ENCODE measurements around the gene SLC38A9. TPM values are rescaled to one million over a fixed set of nuclear protein-coding genes. Genes with fewer than 3 reads are reported as not detected.
A peak's percentile ranks its signal among the peaks of the same experiment; 100 is the strongest.

The SLC38A9 gene
- total and polyA plus RNA-seq, 9 of the 15 experiments (the other 6 are each of a cell fraction or from before 2014, with no cell fraction given), result 14.0 to 34.5 (median 20.7) TPM

DNA sequence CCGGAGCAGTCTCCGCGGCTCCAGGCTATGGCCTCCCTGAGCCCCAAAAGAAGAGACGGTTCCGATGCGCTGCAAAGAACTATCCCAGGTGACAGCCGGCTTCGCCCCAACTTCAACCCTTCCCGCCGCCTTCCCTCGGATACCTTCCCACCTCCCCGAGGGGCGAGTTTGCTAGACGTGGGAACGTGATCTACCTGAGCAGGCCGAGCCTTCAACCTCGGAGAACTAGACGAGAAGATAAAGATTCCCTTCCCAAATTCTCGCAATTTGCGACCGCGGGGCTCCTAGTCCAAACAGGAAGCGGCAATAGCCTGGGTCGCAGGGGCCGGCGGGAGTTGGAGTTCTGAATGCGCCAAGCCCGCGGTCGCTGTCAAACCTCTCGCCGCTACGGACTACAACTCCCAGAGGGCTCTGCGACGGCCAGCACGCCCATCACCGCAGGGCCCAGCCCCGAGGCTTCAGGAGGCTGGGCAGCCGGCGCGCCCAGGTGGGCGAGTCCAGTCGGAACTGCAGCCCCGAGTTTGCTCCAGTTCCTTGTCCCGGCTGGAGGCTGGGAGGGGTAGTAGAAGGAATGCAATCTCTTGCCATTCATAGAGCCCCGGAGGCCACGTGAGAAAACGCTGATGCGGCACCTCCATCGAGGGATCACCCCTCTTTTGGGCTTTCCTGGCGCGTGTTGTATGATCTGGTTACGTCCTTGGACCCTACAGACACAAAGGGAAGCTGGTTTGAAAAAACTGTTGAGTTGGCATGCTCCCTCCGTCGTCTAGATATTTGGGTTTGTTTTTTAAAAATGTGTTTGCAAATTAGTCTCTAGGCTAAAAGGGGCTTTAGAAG lies at the start of gene SLC38A9 (continued):
- TF ChIP-seq NR3C1 (CRISPR knock-in tag; IDR thresholded peaks at IDR 0.05) (no peak), XRCC4 (IDR thresholded peaks at IDR 0.05; ENCODE audit: extremely low read depth, insufficient read depth, insufficient read length) (no peak), TCF7L2 (IDR thresholded peaks at IDR 0.05; ENCODE audit: low read depth, low read length) (0 out of 2 replicates have a peak, but pooled peaks have one; percentile 9), NR2C1 (IDR thresholded peaks at IDR 0.05) (no peak), NR2C1 (tag; IDR thresholded peaks at IDR 0.05) (peak; percentile 29; the same call in 1 of the 2 replicates), ATF1 (CRISPR knock-in tag; IDR thresholded peaks at IDR 0.05) (no peak), ATF1 (tag; IDR thresholded peaks at IDR 0.05) (peak; percentile 69; the same call in 1 of the 2 replicates), CAMTA2 (CRISPR knock-in tag; conservative IDR thresholded peaks at IDR 0.05) (no peak), ZNF253 (CRISPR knock-in tag; conservative IDR thresholded peaks at IDR 0.05) (no peak), TARDBP (IDR thresholded peaks at IDR 0.05) (no peak), CREM (IDR thresholded peaks at IDR 0.05; ENCODE audit: low read depth) (peak; percentile 65), POLR2G (IDR thresholded peaks at IDR 0.05; ENCODE audit: low read depth, low read length) (peak; percentile 84), ZNF239 (CRISPR knock-in tag; IDR thresholded peaks at IDR 0.05) (no peak), POLR2H (tag; IDR thresholded peaks at IDR 0.05; ENCODE audit: low read depth) (peak; percentile 49; the same call in 1 of the 2 replicates), MAFK (IDR thresholded peaks at IDR 0.05; ENCODE audit: low read length) (peak; percentile 52), ZNF766 (CRISPR knock-in tag; conservative IDR thresholded peaks at IDR 0.05) (peak; percentile 73; the same call in 1 of the 2 replicates), ZBTB7A (IDR thresholded peaks at IDR 0.05; ENCODE audit: borderline replicate concordance, control insufficient read depth, low read depth, low read length) (peak; percentile 60; the same call in 1 of the 2 replicates), PHF8 (IDR thresholded peaks at IDR 0.05; ENCODE audit: borderline replicate concordance, low read length) (peak; percentile 88), RBFOX2 (IDR thresholded peaks at IDR 0.05; ENCODE audit: low read depth, low read length) (peak; percentile 78), RBM34 (IDR thresholded peaks at IDR 0.05; ENCODE audit: borderline replicate concordance, insufficient read depth, low read length) (no peak), MEIS2 (IDR thresholded peaks at IDR 0.05; ENCODE audit: partially characterized antibody) (peak; percentile 47), HDGF (IDR thresholded peaks at IDR 0.05) (no peak), BCL6 (CRISPR knock-in tag; IDR thresholded peaks at IDR 0.05) (no peak), GABPB1 (CRISPR knock-in tag; IDR thresholded peaks at IDR 0.05) (peak; percentile 93)
- TF ChIP-seq, protein P1, sequence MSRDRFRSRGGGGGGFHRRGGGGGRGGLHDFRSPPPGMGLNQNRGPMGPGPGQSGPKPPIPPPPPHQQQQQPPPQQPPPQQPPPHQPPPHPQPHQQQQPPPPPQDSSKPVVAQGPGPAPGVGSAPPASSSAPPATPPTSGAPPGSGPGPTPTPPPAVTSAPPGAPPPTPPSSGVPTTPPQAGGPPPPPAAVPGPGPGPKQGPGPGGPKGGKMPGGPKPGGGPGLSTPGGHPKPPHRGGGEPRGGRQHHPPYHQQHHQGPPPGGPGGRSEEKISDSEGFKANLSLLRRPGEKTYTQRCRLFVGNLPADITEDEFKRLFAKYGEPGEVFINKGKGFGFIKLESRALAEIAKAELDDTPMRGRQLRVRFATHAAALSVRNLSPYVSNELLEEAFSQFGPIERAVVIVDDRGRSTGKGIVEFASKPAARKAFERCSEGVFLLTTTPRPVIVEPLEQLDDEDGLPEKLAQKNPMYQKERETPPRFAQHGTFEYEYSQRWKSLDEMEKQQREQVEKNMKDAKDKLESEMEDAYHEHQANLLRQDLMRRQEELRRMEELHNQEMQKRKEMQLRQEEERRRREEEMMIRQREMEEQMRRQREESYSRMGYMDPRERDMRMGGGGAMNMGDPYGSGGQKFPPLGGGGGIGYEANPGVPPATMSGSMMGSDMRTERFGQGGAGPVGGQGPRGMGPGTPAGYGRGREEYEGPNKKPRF (IDR thresholded peaks at IDR 0.05; ENCODE audit: low read depth, low read length), result no peak
- TF ChIP-seq, protein P2, sequence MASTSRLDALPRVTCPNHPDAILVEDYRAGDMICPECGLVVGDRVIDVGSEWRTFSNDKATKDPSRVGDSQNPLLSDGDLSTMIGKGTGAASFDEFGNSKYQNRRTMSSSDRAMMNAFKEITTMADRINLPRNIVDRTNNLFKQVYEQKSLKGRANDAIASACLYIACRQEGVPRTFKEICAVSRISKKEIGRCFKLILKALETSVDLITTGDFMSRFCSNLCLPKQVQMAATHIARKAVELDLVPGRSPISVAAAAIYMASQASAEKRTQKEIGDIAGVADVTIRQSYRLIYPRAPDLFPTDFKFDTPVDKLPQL (IDR thresholded peaks at IDR 0.05; ENCODE audit: extremely low read depth, insufficient read length), result no peak
- TF ChIP-seq, protein P3, sequence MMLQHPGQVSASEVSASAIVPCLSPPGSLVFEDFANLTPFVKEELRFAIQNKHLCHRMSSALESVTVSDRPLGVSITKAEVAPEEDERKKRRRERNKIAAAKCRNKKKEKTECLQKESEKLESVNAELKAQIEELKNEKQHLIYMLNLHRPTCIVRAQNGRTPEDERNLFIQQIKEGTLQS (IDR thresholded peaks at IDR 0.05), result no peak
- TF ChIP-seq, protein P3 (CRISPR knock-in tag; conservative IDR thresholded peaks at IDR 0.05), result no peak
